A549 (cell line): ENCODE results near the gene SPTA1. TPM values are rescaled to one million over a fixed set of nuclear protein-coding genes. Genes with fewer than 3 reads are reported as not detected.

Source experiments
- ATAC-seq, 2 experiments: fragments of 200-7000 bp in 1 of 2; fragments of >200 bp in 1 of 2; cut with Nextera tagmentation in 1 of 2; cut with Tn5 transposase in 1 of 2; 3 replicates each; pipeline versions ENCODE4 v1.8.0 to v1.9.1; 2018 to 2020; ENCODE audit warnings: mild to moderate bottlenecking in 1 of 2, moderate library complexity in 1 of 2
- CTCF ChIA-PET: fragments of 300-600 bp; sonication (Branson Sonifier 250); formaldehyde crosslinking; extraction: SDS; loops from one replicate; lab custom pipeline; 2021; ENCODE audit warnings: antibody characterized with exemption, inconsistent platforms; lab: Yijun Ruan, JAX
- POLR2A ChIA-PET: fragments of 350-600 bp; formaldehyde crosslinking; extraction: SDS; loops from one replicate; lab custom pipeline; 2021; ENCODE audit warnings: antibody characterized with exemption, inconsistent platforms; lab: Yijun Ruan, JAX
- DNase-seq, 2 experiments: peaks; one replicate each; pipeline versions ENCODE4 v3.0.0 to v3.0.0-alpha.2; 2011 to 2016; ENCODE audit warnings: low read depth in 1 of 2, low spot score in 1 of 2
- FAIRE-seq: peaks from 2 replicates; lab custom pipeline; 2011; peaks lifted over from hg19 to GRCh38; lab: Jason Lieb, UNC
- H3K27ac ChIP-seq, 2 experiments: fragments of >200 bp; sonication (Bioruptor Twin); formaldehyde crosslinking; 3 replicates each; pipeline ENCODE4 v1.5.1; 2016 to 2017
- H3K4me1 ChIP-seq: fragments of >200 bp; sonication (Bioruptor Twin); formaldehyde crosslinking; 3 replicates; pipeline ENCODE4 v1.6.1; 2016
- H3K4me2 ChIP-seq: fragments of >200 bp; sonication (Bioruptor Twin); formaldehyde crosslinking; 3 replicates; pipeline ENCODE4 v1.6.1; 2016
- H3K4me3 ChIP-seq: fragments of >200 bp; sonication (Bioruptor Twin); formaldehyde crosslinking; 3 replicates; pipeline ENCODE4 v1.5.1; 2016
- H3K9me3 ChIP-seq: fragments of >200 bp; sonication (Bioruptor Twin); formaldehyde crosslinking; 3 replicates; pipeline ENCODE4 v1.6.1; 2016
- EHMT2 ChIP-seq: fragments of 200-600 bp; sonication (generic); IDR thresholded peaks from 2 replicates; pipeline ENCODE4 v1.6.1; 2016; ENCODE audit warnings: antibody characterized with exemption, low read depth, mild to moderate bottlenecking, moderate library complexity
- HEYL ChIP-seq: fragments of 250-450 bp; sonication (Bioruptor Pico); IDR thresholded peaks from 2 replicates; pipeline ENCODE4 v1.8.0; 2021; ENCODE audit warnings: mild to moderate bottlenecking, moderate library complexity
- KDM5A ChIP-seq: fragments of 200-600 bp; sonication (generic); IDR thresholded peaks from 2 replicates; pipeline ENCODE4 v1.6.1; 2016; ENCODE audit warnings: antibody characterized with exemption, mild to moderate bottlenecking
- MAZ ChIP-seq: fragments of 150-350 bp; IDR thresholded peaks from 2 replicates; pipeline ENCODE4 v1.6.1; 2014; ENCODE audit warnings: antibody characterized with exemption, low read depth, low read length, borderline replicate concordance
- PHF8 ChIP-seq: fragments of 200-600 bp; sonication (generic); IDR thresholded peaks from 2 replicates; pipeline ENCODE4 v1.6.1; 2016; ENCODE audit warnings: low read depth, mild to moderate bottlenecking, antibody characterized with exemption, moderate library complexity, borderline replicate concordance
- POLR2A ChIP-seq: IDR thresholded peaks from 2 replicates; pipeline ENCODE4 v1.6.1; 2012; ENCODE audit warnings: mild to moderate bottlenecking, low read length
- POLR2AphosphoS2 ChIP-seq: conservative IDR thresholded peaks from 2 replicates; pipeline ENCODE4 v1.6.1; 2012; ENCODE audit warnings: low read length, improper control_type of control experiment, inconsistent platforms
- RARB ChIP-seq: fragments of 250-450 bp; sonication (Bioruptor Pico); IDR thresholded peaks from 2 replicates; pipeline ENCODE4 v1.8.0; 2021; ENCODE audit warnings: mild to moderate bottlenecking, moderate library complexity
- SREBF2 ChIP-seq: fragments of 450-650 bp; IDR thresholded peaks from 2 replicates; pipeline ENCODE4 v1.6.1; 2014; ENCODE audit warnings: mild to moderate bottlenecking, moderate library complexity
- TFCP2L1 ChIP-seq: fragments of 250-450 bp; sonication (Bioruptor Pico); IDR thresholded peaks from 2 replicates; pipeline ENCODE4 v1.5.0; 2021; ENCODE audit warnings: mild to moderate bottlenecking
- WGBS: methylation state at CpG from one replicate; pipeline ENCODE4 v1.1.6; 2017; ENCODE audit errors: missing lambda C conversion rate; 5-methylcytosine and 5-hydroxymethylcytosine counted together
- polyA plus RNA-seq, 4 experiments: library from polyadenylated mRNA; depleted of rRNA in 3 of 4; stranded (reverse); fragments of >200 nt; fragmentation: RNase III in 1 of 4; extraction: RNeasy Plus Mini Kit Qiagen cat#74134 plus additional on column Dnase treatment in 1 of 4; gene quantifications; 2 replicates in 3 of 4; 3 replicates in 1 of 4; pipeline ENCODE4 v1.2.3, GENCODE V29; 2011 to 2017
- TF ChIP-seq, protein P1 (sequence below): IDR thresholded peaks from 2 replicates; pipeline ENCODE4 v1.6.1; 2012

SPTA1 gene
- polyA plus RNA-seq, 2 of the 4 experiments (the other 2 are of a cell fraction): 0.10 TPM; not detected in 1

DNA sequence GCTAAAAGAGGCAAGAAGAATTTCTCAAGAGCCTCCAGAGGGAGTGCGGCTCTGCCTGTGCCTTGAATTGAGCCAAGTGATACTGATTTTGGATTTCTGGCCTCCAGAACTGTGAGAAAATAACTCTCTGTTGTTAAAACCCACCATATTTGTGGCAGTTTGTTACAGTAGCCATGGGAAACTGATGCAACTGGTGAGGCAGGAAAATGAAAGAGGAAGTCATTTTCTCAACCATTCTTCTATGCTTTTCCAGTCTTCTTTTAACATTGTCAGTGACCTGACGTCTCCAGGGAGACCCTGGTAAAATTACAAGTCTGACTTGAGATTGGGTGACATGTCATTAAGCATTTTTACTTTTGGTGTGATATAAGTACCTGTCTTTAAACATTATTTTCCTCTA, 121.9 kb downstream of the SPTA1 start:
- FAIRE-seq: no peak
- Histone ChIP-seq H3K4me3 (no peak overlapping the region), H3K4me2 (no peak overlapping the region), H3K9me3 (no peaks in the 10 kb centered on the region), H3K27ac (no peak overlapping the region), H3K4me1 (no peaks in the 10 kb centered on the region)
- ChIA-PET CTCF (no interaction called here), POLR2A (no interaction called here)
- ATAC-seq: no peak
- WGBS: 9% methylated on average over 2 of the region's 2 CpGs
- no peak for TF ChIP-seq TFCP2L1 (CRISPR knock-in tag)
- TF ChIP-seq, protein P1, sequence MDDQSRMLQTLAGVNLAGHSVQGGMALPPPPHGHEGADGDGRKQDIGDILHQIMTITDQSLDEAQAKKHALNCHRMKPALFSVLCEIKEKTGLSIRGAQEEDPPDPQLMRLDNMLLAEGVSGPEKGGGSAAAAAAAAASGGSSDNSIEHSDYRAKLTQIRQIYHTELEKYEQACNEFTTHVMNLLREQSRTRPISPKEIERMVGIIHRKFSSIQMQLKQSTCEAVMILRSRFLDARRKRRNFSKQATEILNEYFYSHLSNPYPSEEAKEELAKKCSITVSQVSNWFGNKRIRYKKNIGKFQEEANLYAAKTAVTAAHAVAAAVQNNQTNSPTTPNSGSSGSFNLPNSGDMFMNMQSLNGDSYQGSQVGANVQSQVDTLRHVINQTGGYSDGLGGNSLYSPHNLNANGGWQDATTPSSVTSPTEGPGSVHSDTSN: no peak
- TF ChIP-seq POLR2A: no peak
- no peak for TF ChIP-seq POLR2AphosphoS2
- TF ChIP-seq PHF8: no peak
- DNase-seq: no peak

DNA sequence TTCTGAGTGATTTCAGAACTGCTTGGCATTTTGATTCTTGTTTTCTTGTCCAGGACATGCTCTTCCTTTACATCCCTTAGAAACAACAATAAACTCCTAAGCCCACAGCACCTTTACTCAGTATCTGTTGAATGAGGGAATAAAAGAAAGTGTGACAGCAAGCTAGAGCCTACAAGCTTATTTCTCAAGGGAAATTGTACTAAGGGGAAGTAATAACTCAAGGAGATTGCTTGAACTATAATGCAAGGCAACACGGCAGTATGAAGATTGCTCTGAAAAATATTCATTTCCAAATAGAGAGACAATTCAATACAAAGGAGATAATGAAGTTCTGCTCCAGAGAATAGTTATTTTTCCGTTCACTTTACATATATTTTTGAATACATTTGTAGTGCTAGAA, 122.7 kb downstream of the SPTA1 start:
- WGBS: 3% methylated on average over 2 of the region's 2 CpGs
- Histone ChIP-seq H3K9me3 (no peaks in the 10 kb centered on the region), H3K4me1 (no peaks in the 10 kb centered on the region), H3K27ac (no peak overlapping the region), H3K4me3 (no peak overlapping the region), H3K4me2 (no peak overlapping the region)
- ATAC-seq (no peak), FAIRE-seq (no peak), DNase-seq (no peak)
- CTCF ChIA-PET: no interaction called here
- POLR2A ChIA-PET: no interaction called here
- no peak for TF ChIP-seq MAZ
- TF ChIP-seq RARB: no peak
- no peak for TF ChIP-seq HEYL (CRISPR knock-in tag)
- TF ChIP-seq POLR2AphosphoS2: no peak
- TF ChIP-seq SREBF2: no peak
- TF ChIP-seq KDM5A: no peak
- TF ChIP-seq EHMT2: no peak
- no peak for TF ChIP-seq TFCP2L1 (CRISPR knock-in tag)

Other genes with a start within 250 kb of the SPTA1 start
- not detected in 2 replicates for gene OR10K1, start 224.9 kb downstream of the SPTA1 start, polyA plus RNA-seq (2011; rRNA removed)
- gene OR10K1, start 224.9 kb downstream of the SPTA1 start, polyA plus RNA-seq (2017; fragmentation: RNase III; extraction: RNeasy Plus Mini Kit Qiagen cat#74134 plus additional on column Dnase treatment): not detected in 3 replicates
- gene OR10R2, start 214.5 kb downstream of the SPTA1 start, polyA plus RNA-seq (2011; rRNA removed): not detected in 2 replicates
- gene OR10R2, start 214.5 kb downstream of the SPTA1 start, polyA plus RNA-seq (2017; fragmentation: RNase III; extraction: RNeasy Plus Mini Kit Qiagen cat#74134 plus additional on column Dnase treatment): not detected in 3 replicates
- gene OR6Y1, start 132.3 kb downstream of the SPTA1 start, polyA plus RNA-seq (2011; rRNA removed): not detected in 2 replicates
- not detected in 3 replicates for gene OR6Y1, start 132.3 kb downstream of the SPTA1 start, polyA plus RNA-seq (2017; fragmentation: RNase III; extraction: RNeasy Plus Mini Kit Qiagen cat#74134 plus additional on column Dnase treatment)
- not detected in 2 replicates for gene OR6P1, start 116.1 kb downstream of the SPTA1 start, polyA plus RNA-seq (2011; rRNA removed)
- not detected in 3 replicates for gene OR6P1, start 116.1 kb downstream of the SPTA1 start, polyA plus RNA-seq (2017; fragmentation: RNase III; extraction: RNeasy Plus Mini Kit Qiagen cat#74134 plus additional on column Dnase treatment)
- not detected in 2 replicates for gene OR10X1, start 106.8 kb downstream of the SPTA1 start, polyA plus RNA-seq (2011; rRNA removed)
- gene OR10X1, start 106.8 kb downstream of the SPTA1 start, polyA plus RNA-seq (2017; fragmentation: RNase III; extraction: RNeasy Plus Mini Kit Qiagen cat#74134 plus additional on column Dnase treatment): not detected in 3 replicates
- not detected in 2 replicates for gene OR10Z1, start 81.4 kb downstream of the SPTA1 start, polyA plus RNA-seq (2011; rRNA removed)
- gene OR10Z1, start 81.4 kb downstream of the SPTA1 start, polyA plus RNA-seq (2017; fragmentation: RNase III; extraction: RNeasy Plus Mini Kit Qiagen cat#74134 plus additional on column Dnase treatment): not detected in 3 replicates
- gene OR6K2, start 13.9 kb upstream of the SPTA1 start, polyA plus RNA-seq (2011; rRNA removed): not detected in 2 replicates
- not detected in 3 replicates for gene OR6K2, start 13.9 kb upstream of the SPTA1 start, polyA plus RNA-seq (2017; fragmentation: RNase III; extraction: RNeasy Plus Mini Kit Qiagen cat#74134 plus additional on column Dnase treatment)
- gene OR6K3, start 34.0 kb upstream of the SPTA1 start, polyA plus RNA-seq (2011; rRNA removed): not detected in 2 replicates
- not detected in 3 replicates for gene OR6K3, start 34.0 kb upstream of the SPTA1 start, polyA plus RNA-seq (2017; fragmentation: RNase III; extraction: RNeasy Plus Mini Kit Qiagen cat#74134 plus additional on column Dnase treatment)
- not detected in 2 replicates for gene OR6K6, start 68.0 kb upstream of the SPTA1 start, polyA plus RNA-seq (2011; rRNA removed)
- not detected in 3 replicates for gene OR6K6, start 68.0 kb upstream of the SPTA1 start, polyA plus RNA-seq (2017; fragmentation: RNase III; extraction: RNeasy Plus Mini Kit Qiagen cat#74134 plus additional on column Dnase treatment)
- gene OR6N1, start 85.5 kb upstream of the SPTA1 start, polyA plus RNA-seq (2011; rRNA removed): not detected in 2 replicates
- gene OR6N1, start 85.5 kb upstream of the SPTA1 start, polyA plus RNA-seq (2017; fragmentation: RNase III; extraction: RNeasy Plus Mini Kit Qiagen cat#74134 plus additional on column Dnase treatment): not detected in 3 replicates
- not detected in 2 replicates for gene OR6N2, start 94.5 kb upstream of the SPTA1 start, polyA plus RNA-seq (2011; rRNA removed)
- gene OR6N2, start 94.5 kb upstream of the SPTA1 start, polyA plus RNA-seq (2017; fragmentation: RNase III; extraction: RNeasy Plus Mini Kit Qiagen cat#74134 plus additional on column Dnase treatment): not detected in 3 replicates
- gene MNDA, start 144.6 kb upstream of the SPTA1 start, polyA plus RNA-seq (2011; rRNA removed): not detected in 2 replicates
- not detected in 3 replicates for gene MNDA, start 144.6 kb upstream of the SPTA1 start, polyA plus RNA-seq (2017; fragmentation: RNase III; extraction: RNeasy Plus Mini Kit Qiagen cat#74134 plus additional on column Dnase treatment)
- not detected in 2 replicates for gene PYHIN1, start 244.8 kb upstream of the SPTA1 start, polyA plus RNA-seq (2011; rRNA removed)
- not detected in 3 replicates for gene PYHIN1, start 244.8 kb upstream of the SPTA1 start, polyA plus RNA-seq (2017; fragmentation: RNase III; extraction: RNeasy Plus Mini Kit Qiagen cat#74134 plus additional on column Dnase treatment)